Measurements from ENCODE around the gene PAX5.

DNA sequence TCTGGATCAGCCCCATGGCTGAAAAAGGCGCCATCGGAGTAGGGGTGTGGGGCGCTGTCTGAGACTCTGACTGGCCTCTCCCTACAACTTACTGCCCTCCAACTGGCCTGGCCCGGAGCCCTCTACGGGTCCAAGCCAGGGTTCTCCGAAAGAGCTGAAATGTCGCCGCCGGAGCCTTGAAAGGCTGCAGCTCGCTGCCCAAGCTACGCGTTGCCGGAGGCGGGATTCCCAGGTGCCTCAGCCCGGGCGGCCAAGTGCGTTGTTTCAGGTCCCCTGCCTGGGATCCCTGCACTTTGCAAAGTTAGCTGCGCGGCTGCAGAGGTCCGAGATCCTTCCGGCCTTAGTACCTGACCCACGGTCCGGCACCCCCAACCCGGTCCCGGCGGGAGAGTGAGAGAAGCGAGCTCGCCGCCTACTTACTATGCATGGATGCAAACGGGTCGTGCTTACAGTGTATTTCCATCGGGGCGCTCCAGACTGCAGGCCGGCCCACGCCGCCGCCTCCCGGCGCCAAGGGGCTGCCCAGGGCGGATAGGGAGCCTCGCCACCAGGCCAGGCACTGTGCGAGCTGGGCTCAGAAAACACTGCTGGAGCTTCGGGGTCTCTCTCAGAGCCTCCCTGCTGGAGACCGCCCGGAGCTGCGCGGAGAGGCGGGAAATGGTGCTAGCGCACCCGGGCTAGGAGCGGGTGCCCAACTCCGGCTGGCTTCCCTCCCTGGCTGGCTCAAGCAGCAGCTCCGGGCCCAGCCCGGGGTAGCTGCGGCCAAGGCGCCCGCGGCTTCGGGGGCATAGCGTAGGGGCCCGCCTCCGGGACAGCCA is 7.7 kb downstream of the PAX5 start:
- TF ChIP-seq, protein P1, sequence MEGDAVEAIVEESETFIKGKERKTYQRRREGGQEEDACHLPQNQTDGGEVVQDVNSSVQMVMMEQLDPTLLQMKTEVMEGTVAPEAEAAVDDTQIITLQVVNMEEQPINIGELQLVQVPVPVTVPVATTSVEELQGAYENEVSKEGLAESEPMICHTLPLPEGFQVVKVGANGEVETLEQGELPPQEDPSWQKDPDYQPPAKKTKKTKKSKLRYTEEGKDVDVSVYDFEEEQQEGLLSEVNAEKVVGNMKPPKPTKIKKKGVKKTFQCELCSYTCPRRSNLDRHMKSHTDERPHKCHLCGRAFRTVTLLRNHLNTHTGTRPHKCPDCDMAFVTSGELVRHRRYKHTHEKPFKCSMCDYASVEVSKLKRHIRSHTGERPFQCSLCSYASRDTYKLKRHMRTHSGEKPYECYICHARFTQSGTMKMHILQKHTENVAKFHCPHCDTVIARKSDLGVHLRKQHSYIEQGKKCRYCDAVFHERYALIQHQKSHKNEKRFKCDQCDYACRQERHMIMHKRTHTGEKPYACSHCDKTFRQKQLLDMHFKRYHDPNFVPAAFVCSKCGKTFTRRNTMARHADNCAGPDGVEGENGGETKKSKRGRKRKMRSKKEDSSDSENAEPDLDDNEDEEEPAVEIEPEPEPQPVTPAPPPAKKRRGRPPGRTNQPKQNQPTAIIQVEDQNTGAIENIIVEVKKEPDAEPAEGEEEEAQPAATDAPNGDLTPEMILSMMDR (IDR thresholded peaks at IDR 0.05; ENCODE audit: low read depth, low read length, poor library complexity, severe bottlenecking): peak; percentile 9
- TF ChIP-seq EZH2phosphoT487 (IDR thresholded peaks at IDR 0.05; ENCODE audit: borderline replicate concordance, low read length): no peak

Data from DOHH2 (cell line).